HCT116 (cell line): ENCODE results near the gene KIF26B. TPM values are rescaled to one million over a fixed set of nuclear protein-coding genes. Genes with fewer than 3 reads are reported as not detected.

Experiments
- ATAC-seq: fragments of 200-7000 bp; cut with Tn5 transposase; 2 replicates; pipeline ENCODE4 v1.9.1; 2020; ENCODE audit warnings: mild to moderate bottlenecking, moderate library complexity
- BruUV-seq: library from RNA; stranded (reverse); fragments of 400-500 nt; replicated peaks from 2 replicates; lab custom pipeline; 2021; lab: Mats Ljungman, UMichigan
- CTCF ChIA-PET: fragments of 300-600 bp; sonication (Branson Sonifier 250); formaldehyde crosslinking; loops from one replicate; lab custom pipeline; 2021; ENCODE audit warnings: antibody characterized with exemption; lab: Charles Lee
- POLR2A ChIA-PET: fragments of 300-600, 350-600 bp; sonication (Branson Sonifier 250); formaldehyde crosslinking; loops from one replicate; lab custom pipeline; 2021; ENCODE audit warnings: antibody characterized with exemption; lab: Charles Lee
- RAD21 ChIA-PET, 2 experiments: fragments of 300-600 bp; sonication (Branson Sonifier 250); formaldehyde crosslinking; loops; one replicate each; lab custom pipeline; 2023; ENCODE audit warnings: low total read pairs in 2 of 2; ENCODE audit not compliant: uncharacterized antibody in 2 of 2, unreplicated experiment in 2 of 2, low non-redundant PET in 1 of 2; lab: Charles Lee
- DNase-seq: peaks from one replicate; pipeline ENCODE4 v3.0.0-alpha.2; 2010; ENCODE audit warnings: low read depth, low spot score
- H2AFZ ChIP-seq: fragments of 200-600 bp; shearing (Covaris generic), sonication (generic); 2 replicates; pipeline ENCODE4 v1.6.1; 2017; ENCODE audit warnings: low read depth, mixed run types, mixed read lengths, antibody characterized with exemption, low read length; ENCODE audit not compliant: poor library complexity, severe bottlenecking
- H3K27ac ChIP-seq: 2 replicates; pipeline ENCODE4 v1.5.1; 2012; ENCODE audit warnings: low read depth, low read length
- H3K27me3 ChIP-seq: fragments of 200-600 bp; sonication (generic); 2 replicates; pipeline ENCODE4 v1.6.1; 2016; ENCODE audit warnings: mixed run types, low read length, mixed read lengths; ENCODE audit not compliant: insufficient read depth
- H3K36me3 ChIP-seq, 2 experiments: fragments of 200-500 bp in 1 of 2; fragments of 200-600 bp in 1 of 2; sonication (Bioruptor generic) in 1 of 2; sonication (generic) in 1 of 2; 2 replicates each; pipeline versions ENCODE4 v1.5.1 to v1.6.1; 2014 to 2016; ENCODE audit warnings: low read length in 2 of 2, inconsistent platforms in 1 of 2, mixed read lengths in 1 of 2, mixed run types in 1 of 2; ENCODE audit not compliant: insufficient read depth in 2 of 2, control insufficient read depth in 1 of 2
- H3K4me1 ChIP-seq, 2 experiments: fragments of 200-600 bp in 1 of 2; sonication (generic) in 1 of 2; 2 replicates each; pipeline versions ENCODE4 v1.5.1 to v1.6.1; 2012 to 2017; ENCODE audit warnings: low read length in 2 of 2, inconsistent platforms in 1 of 2, mild to moderate bottlenecking in 1 of 2, mixed read lengths in 1 of 2, mixed run types in 1 of 2, moderate library complexity in 1 of 2; ENCODE audit not compliant: insufficient read depth in 2 of 2, control insufficient read depth in 1 of 2
- H3K4me2 ChIP-seq: fragments of 200-600 bp; sonication (generic); 2 replicates; pipeline ENCODE4 v1.6.1; 2017; ENCODE audit warnings: mixed run types, low read length, mixed read lengths
- H3K4me3 ChIP-seq, 2 experiments: fragments of 200-600 bp in 1 of 2; sonication (generic) in 1 of 2; replicated peaks in 1 of 2; 2 replicates each; pipeline ENCODE4 v1.5.1; 2011 to 2016; ENCODE audit warnings: low read length in 2 of 2, control low read depth in 1 of 2, low read depth in 1 of 2, mild to moderate bottlenecking in 1 of 2, mixed read lengths in 1 of 2, mixed run types in 1 of 2
- H3K79me2 ChIP-seq: fragments of 200-600 bp; sonication (generic); 2 replicates; pipeline ENCODE4 v1.6.1; 2017; ENCODE audit warnings: mild to moderate bottlenecking, mixed run types, low read length, moderate library complexity, mixed read lengths; ENCODE audit not compliant: insufficient read depth
- H3K9ac ChIP-seq: fragments of 200-600 bp; sonication (generic); 2 replicates; pipeline ENCODE4 v1.6.1; 2016; ENCODE audit warnings: low read length, mixed read lengths
- H3K9me2 ChIP-seq: fragments of 200-600 bp; sonication (generic), shearing (Covaris generic); 2 replicates; pipeline ENCODE4 v1.6.1; 2017; ENCODE audit warnings: mixed run types, mild to moderate bottlenecking, moderate library complexity; ENCODE audit not compliant: insufficient read depth
- H3K9me3 ChIP-seq, 2 experiments: fragments of 200-500 bp in 1 of 2; fragments of 200-600 bp in 1 of 2; sonication (Bioruptor generic) in 1 of 2; sonication (generic) in 1 of 2; 2 replicates each; pipeline ENCODE4 v1.6.1; 2014 to 2017; ENCODE audit warnings: low read length in 2 of 2, mixed read lengths in 2 of 2, inconsistent platforms in 1 of 2, low read depth in 1 of 2, mild to moderate bottlenecking in 1 of 2, mixed run types in 1 of 2, moderate library complexity in 1 of 2; ENCODE audit not compliant: control insufficient read depth in 1 of 2, insufficient read depth in 1 of 2
- H4K20me1 ChIP-seq: fragments of 200-600 bp; sonication (generic), shearing (Covaris generic); 2 replicates; pipeline ENCODE4 v1.6.1; 2017; ENCODE audit warnings: mixed run types, mild to moderate bottlenecking, moderate library complexity; ENCODE audit not compliant: insufficient read depth
- ELF1 ChIP-seq: IDR thresholded peaks from 2 replicates; pipeline ENCODE4 v1.6.1; 2012; ENCODE audit warnings: low read depth, borderline replicate concordance
- FOSL1 ChIP-seq: IDR thresholded peaks from 2 replicates; pipeline ENCODE4 v1.6.1; 2012; ENCODE audit warnings: low read depth
- JUND ChIP-seq: IDR thresholded peaks from 2 replicates; pipeline ENCODE4 v1.6.1; 2012
- SRF ChIP-seq: IDR thresholded peaks from 2 replicates; pipeline ENCODE4 v1.6.1; 2012; ENCODE audit warnings: low read depth
- TCF7L2 ChIP-seq: IDR thresholded peaks from 2 replicates; pipeline ENCODE4 v1.7.0; 2011; ENCODE audit warnings: borderline replicate concordance, inconsistent platforms; ENCODE audit not compliant: insufficient read depth, insufficient read length; ENCODE audit errors: extremely low read depth
- YY1 ChIP-seq: IDR thresholded peaks from 2 replicates; pipeline ENCODE4 v1.6.1; 2011; ENCODE audit warnings: low read length, low read depth, moderate library complexity, mild to moderate bottlenecking; ENCODE audit not compliant: insufficient replicate concordance; ENCODE audit errors: extremely low read depth
- intact Hi-C: fragments of 100-400 bp; cut with micrococcal nuclease; formaldehyde crosslinking; loops from 2 replicates; pipeline ENCODE4 v1.10.0; 2022
- total RNA-seq: library from RNA; stranded (reverse); gene quantifications from one replicate; pipeline ENCODE4 v1.2.1, GENCODE V29; 2021; ENCODE audit not compliant: unreplicated experiment

Gene KIF26B
- total RNA-seq, 1 experiment from 2014 or later, result 0.49 TPM

DNA sequence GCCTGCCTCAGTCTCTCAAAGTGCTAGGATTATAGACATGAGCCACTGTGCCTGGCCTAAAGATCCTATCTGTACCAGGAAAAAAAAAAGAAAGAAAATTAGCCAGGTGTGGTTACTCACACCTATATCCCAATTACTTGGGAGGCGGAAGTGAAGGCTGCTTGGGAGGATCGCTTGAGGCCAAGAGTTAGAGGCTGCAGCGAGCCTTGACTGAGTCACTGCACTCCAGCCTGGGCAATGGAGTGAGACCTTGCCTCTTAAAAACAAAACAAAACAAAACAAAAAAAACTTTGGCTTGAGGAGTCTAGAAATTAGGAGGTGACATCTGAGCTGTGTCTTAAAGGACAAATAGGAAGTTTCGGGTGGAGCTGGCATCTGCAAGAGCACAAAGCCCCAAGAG is 38.7 kb upstream of the KIF26B start:
- ChIA-PET POLR2A (no interaction called here), RAD21 (no interaction called here), CTCF (no interaction called here)
- TF ChIP-seq ELF1 (no peak), JUND (no peak), YY1 (no peak), TCF7L2 (no peak)
- no peak overlapping the region for H3K27ac ChIP-seq
- H4K20me1 ChIP-seq, result no peaks in the 10 kb centered on the region
- no peaks in the 10 kb centered on the region for H3K4me1 ChIP-seq
- no peaks in the 10 kb centered on the region for H3K36me3 ChIP-seq
- intact Hi-C loops, result no loop called here
- no peak overlapping the region for H2AFZ ChIP-seq
- no peak overlapping the region for H3K9ac ChIP-seq
- no peak overlapping the region for H3K4me3 ChIP-seq
- no peaks in the 10 kb centered on the region for H3K9me3 ChIP-seq
- no peaks in the 10 kb centered on the region for H3K27me3 ChIP-seq
- H3K9me2 ChIP-seq, result no peaks in the 10 kb centered on the region
- ATAC-seq, result no peak
- no TSS peak for BruUV-seq
- DNase-seq, result no peak
- H3K4me2 ChIP-seq, result no peak overlapping the region
- H3K79me2 ChIP-seq, result no peaks in the 10 kb centered on the region

GRCh38 chr1:245116751-245117150 is 38.0 kb upstream of the KIF26B start:
- Histone ChIP-seq H4K20me1 (no peaks in the 10 kb centered on the region), H3K36me3 (no peaks in the 10 kb centered on the region), H3K4me2 (no peak overlapping the region), H2AFZ (no peak overlapping the region), H3K4me1 (no peaks in the 10 kb centered on the region), H3K9me2 (no peaks in the 10 kb centered on the region), H3K4me3 (no peak overlapping the region), H3K27ac (no peak overlapping the region), H3K9me3 (no peaks in the 10 kb centered on the region), H3K79me2 (no peaks in the 10 kb centered on the region), H3K9ac (no peak overlapping the region), H3K27me3 (no peaks in the 10 kb centered on the region)
- ChIA-PET POLR2A (no interaction called here), RAD21 (no interaction called here), CTCF (no interaction called here)
- ATAC-seq, result no peak
- BruUV-seq, result no TSS peak
- TF ChIP-seq FOSL1 (no peak), SRF (no peak)
- no peak for DNase-seq
- intact Hi-C loops, result no loop called here
